OCI-LY1 (cell line): ENCODE data around the gene RALGPS1.

ENCODE experiments used
- H2AFZ ChIP-seq: fragments of 200-600 bp; sonication (generic), shearing (Covaris generic); 2 replicates; pipeline ENCODE4 v1.6.0; 2014; ENCODE audit warnings: antibody characterized with exemption, mild to moderate bottlenecking, low read length
- H3F3A ChIP-seq: fragments of 200-600 bp; sonication (generic), shearing (Covaris generic); 2 replicates; pipeline ENCODE4 v1.6.0; 2014; ENCODE audit warnings: mild to moderate bottlenecking, antibody characterized with exemption, low read length, moderate library complexity; ENCODE audit not compliant: insufficient read depth
- H3K27ac ChIP-seq: fragments of 200-600 bp; sonication (generic); 2 replicates; pipeline ENCODE4 v1.5.1; 2014; ENCODE audit warnings: low read length, mixed run types, mild to moderate bottlenecking, low read depth; ENCODE audit not compliant: poor library complexity, severe bottlenecking
- H3K27me3 ChIP-seq: fragments of 200-600 bp; sonication (generic); 2 replicates; pipeline ENCODE4 v1.6.0; 2014; ENCODE audit warnings: antibody characterized with exemption, mild to moderate bottlenecking, low read length, moderate library complexity; ENCODE audit not compliant: insufficient read depth
- H3K36me3 ChIP-seq: fragments of 200-600 bp; sonication (generic); 2 replicates; pipeline ENCODE4 v1.6.1; 2014; ENCODE audit warnings: mild to moderate bottlenecking, antibody characterized with exemption, low read length, moderate library complexity, mixed read lengths; ENCODE audit not compliant: insufficient read depth
- H3K4me1 ChIP-seq: fragments of 200-600 bp; sonication (generic); 2 replicates; pipeline ENCODE4 v1.5.1; 2014; ENCODE audit warnings: mild to moderate bottlenecking, low read length, moderate library complexity; ENCODE audit not compliant: insufficient read depth, severe bottlenecking
- H3K4me2 ChIP-seq: fragments of 200-600 bp; sonication (generic), shearing (Covaris generic); 2 replicates; pipeline ENCODE4 v1.6.1; 2014; ENCODE audit warnings: low read length
- H3K4me3 ChIP-seq: fragments of 200-600 bp; sonication (generic); 2 replicates; pipeline ENCODE4 v1.5.1; 2014; ENCODE audit warnings: low read length, low read depth, mild to moderate bottlenecking, mixed read lengths; ENCODE audit not compliant: poor library complexity, severe bottlenecking
- H3K79me2 ChIP-seq: fragments of 200-600 bp; shearing (Covaris generic); 2 replicates; pipeline ENCODE4 v1.6.1; 2016; ENCODE audit warnings: mixed run types, low read length, mixed read lengths; ENCODE audit not compliant: insufficient read depth
- H3K9ac ChIP-seq: fragments of 200-600 bp; sonication (generic), shearing (Covaris generic); 2 replicates; pipeline ENCODE4 v1.6.1; 2014; ENCODE audit warnings: mild to moderate bottlenecking, low read length, mixed read lengths
- H3K9me2 ChIP-seq: fragments of 200-600 bp; sonication (generic), shearing (Covaris generic); 2 replicates; pipeline ENCODE4 v1.6.1; 2014; ENCODE audit warnings: low read depth, mild to moderate bottlenecking, low read length, mixed read lengths
- H3K9me3 ChIP-seq: fragments of 200-600 bp; shearing (Covaris generic); 2 replicates; pipeline ENCODE4 v1.6.1; 2014; ENCODE audit warnings: low read length, mixed read lengths
- H4K20me1 ChIP-seq: fragments of 200-600 bp; sonication (generic), shearing (Covaris generic); 2 replicates; pipeline ENCODE4 v1.6.0; 2016; ENCODE audit warnings: mild to moderate bottlenecking, low read length; ENCODE audit not compliant: insufficient read depth
- EZH2 ChIP-seq: fragments of 200-600 bp; sonication (generic), shearing (Covaris generic); IDR thresholded peaks from 2 replicates; pipeline ENCODE4 v1.8.0; 2017; ENCODE audit warnings: borderline replicate concordance, mixed run types, mild to moderate bottlenecking, antibody characterized with exemption, low read length, moderate library complexity, mixed read lengths
- TF ChIP-seq, protein P1 (sequence below): fragments of 200-600 bp; sonication (generic), shearing (Covaris generic); IDR thresholded peaks from 2 replicates; pipeline ENCODE4 v1.5.1; 2017; ENCODE audit warnings: mild to moderate bottlenecking, antibody characterized with exemption, low read length, moderate library complexity, mixed read lengths

Gene RALGPS1

GRCh38 chr9:127129073-127129717, 214.6 kb downstream of the RALGPS1 start:
- Histone ChIP-seq H3K9me3 (no peaks in the 10 kb centered on the region), H3K4me1 (no peaks in the 10 kb centered on the region), H3K27me3 (no peaks in the 10 kb centered on the region), H3F3A (no peaks in the 10 kb centered on the region), H3K4me3 (no peak overlapping the region), H3K27ac (no peak overlapping the region), H2AFZ (no peak overlapping the region), H4K20me1 (no peaks in the 10 kb centered on the region), H3K9ac (no peak overlapping the region), H3K36me3 (no peaks in the 10 kb centered on the region), H3K79me2 (no peaks in the 10 kb centered on the region), H3K9me2 (no peaks in the 10 kb centered on the region), H3K4me2 (no peak overlapping the region)
- TF ChIP-seq, protein P1, sequence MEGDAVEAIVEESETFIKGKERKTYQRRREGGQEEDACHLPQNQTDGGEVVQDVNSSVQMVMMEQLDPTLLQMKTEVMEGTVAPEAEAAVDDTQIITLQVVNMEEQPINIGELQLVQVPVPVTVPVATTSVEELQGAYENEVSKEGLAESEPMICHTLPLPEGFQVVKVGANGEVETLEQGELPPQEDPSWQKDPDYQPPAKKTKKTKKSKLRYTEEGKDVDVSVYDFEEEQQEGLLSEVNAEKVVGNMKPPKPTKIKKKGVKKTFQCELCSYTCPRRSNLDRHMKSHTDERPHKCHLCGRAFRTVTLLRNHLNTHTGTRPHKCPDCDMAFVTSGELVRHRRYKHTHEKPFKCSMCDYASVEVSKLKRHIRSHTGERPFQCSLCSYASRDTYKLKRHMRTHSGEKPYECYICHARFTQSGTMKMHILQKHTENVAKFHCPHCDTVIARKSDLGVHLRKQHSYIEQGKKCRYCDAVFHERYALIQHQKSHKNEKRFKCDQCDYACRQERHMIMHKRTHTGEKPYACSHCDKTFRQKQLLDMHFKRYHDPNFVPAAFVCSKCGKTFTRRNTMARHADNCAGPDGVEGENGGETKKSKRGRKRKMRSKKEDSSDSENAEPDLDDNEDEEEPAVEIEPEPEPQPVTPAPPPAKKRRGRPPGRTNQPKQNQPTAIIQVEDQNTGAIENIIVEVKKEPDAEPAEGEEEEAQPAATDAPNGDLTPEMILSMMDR, result no peak
- no peak for TF ChIP-seq EZH2

DNA sequence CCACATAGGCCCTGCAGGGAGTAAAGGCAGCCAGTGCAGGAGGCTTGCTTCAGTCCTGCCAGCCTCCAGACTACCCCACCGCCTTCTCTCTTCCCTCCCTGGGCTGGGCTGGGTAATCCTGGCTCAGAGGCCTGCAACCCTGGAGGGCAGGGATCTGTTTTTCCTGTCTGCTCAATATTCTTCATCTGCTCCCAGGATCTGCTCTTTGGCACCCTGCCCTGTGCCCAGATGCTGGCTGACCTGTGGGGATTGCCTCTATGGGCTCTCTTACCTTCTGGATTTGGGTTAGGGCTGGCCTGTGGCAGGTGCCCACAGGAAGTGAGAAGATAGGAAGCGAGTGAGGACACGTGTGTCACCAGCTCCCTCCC, 215.1 kb downstream of the RALGPS1 start:
- Histone ChIP-seq H3K9me3 (no peaks in the 10 kb centered on the region), H3K27me3 (no peaks in the 10 kb centered on the region), H3K79me2 (no peaks in the 10 kb centered on the region), H3F3A (no peaks in the 10 kb centered on the region), H2AFZ (no peak overlapping the region), H3K4me2 (no peak overlapping the region), H3K9me2 (no peaks in the 10 kb centered on the region), H3K4me3 (no peak overlapping the region), H3K4me1 (no peaks in the 10 kb centered on the region), H4K20me1 (no peaks in the 10 kb centered on the region), H3K27ac (no peak overlapping the region), H3K9ac (no peak overlapping the region), H3K36me3 (no peaks in the 10 kb centered on the region)
- TF ChIP-seq EZH2, result no peak
- TF ChIP-seq, protein P1, result no peak

GRCh38 chr9:127130235-127130634, 215.7 kb downstream of the RALGPS1 start:
- Histone ChIP-seq H3K4me2 (no peak overlapping the region), H2AFZ (no peak overlapping the region), H3K27me3 (no peaks in the 10 kb centered on the region), H3K4me1 (no peaks in the 10 kb centered on the region), H3K9ac (no peak overlapping the region), H4K20me1 (no peaks in the 10 kb centered on the region), H3K36me3 (no peaks in the 10 kb centered on the region), H3K79me2 (no peaks in the 10 kb centered on the region), H3K4me3 (no peak overlapping the region), H3K9me2 (no peaks in the 10 kb centered on the region), H3K9me3 (no peaks in the 10 kb centered on the region), H3K27ac (no peak overlapping the region), H3F3A (no peaks in the 10 kb centered on the region)
- TF ChIP-seq, protein P1, result no peak
- no peak for TF ChIP-seq EZH2
